HL-60/S4 treated with retinoic acid at 250 ng/mL for 4 days and 3 days (cell line): ENCODE results near the gene LGALS14.

ENCODE experiments used
- in situ Hi-C: fragments of 300-500 bp; cut with MboI; formaldehyde crosslinking; loops from 2 replicates; pipeline ENCODE4 v1.7.0; 2022; ENCODE audit warnings: low sequenced_read_pairs

Gene LGALS14

GRCh38 chr19:39745643-39746042 lies 41.4 kb downstream of the LGALS14 start:
- in situ Hi-C loops = no loop called here

GRCh38 chr19:39746836-39747529 lies 42.7 kb downstream of the LGALS14 start:
- in situ Hi-C loops = no loop called here

- in situ Hi-C loops = no loop called here
These were observed 45.7 kb downstream of the LGALS14 start for GRCh38 chr19:39749981-39750380.

- in situ Hi-C loops = no loop called here
These were observed 48.1 kb downstream of the LGALS14 start for GRCh38 chr19:39752390-39752789.

- in situ Hi-C loops = no loop called here
These were observed 48.5 kb downstream of the LGALS14 start for GRCh38 chr19:39752795-39753194.

- in situ Hi-C loops = no loop called here
These were observed 50.3 kb downstream of the LGALS14 start for GRCh38 chr19:39754544-39754943.

GRCh38 chr19:39754971-39755370 lies 50.7 kb downstream of the LGALS14 start:
- in situ Hi-C loops = no loop called here
